Thoracic aorta (tissue), 2 donors: ENCODE results near the gene GRM2. TPM values are rescaled to one million over a fixed set of nuclear protein-coding genes. Genes with fewer than 3 reads are reported as not detected.

Source experiments
- ATAC-seq: fragments of 150-250 bp; one replicate; pipeline ENCODE4 v1.8.0; 2017; ENCODE audit warnings: low read depth; ENCODE audit not compliant: insufficient number of reproducible peaks, low FRiP score
- DNase-seq: peaks from one replicate; pipeline ENCODE4 v3.0.0-alpha.2; 2020; ENCODE audit warnings: low spot score
- H3K27ac ChIP-seq, 2 donors: fragments of 200-600 bp; sonication (generic); 1 replicate in 1 of 2; 2 replicates in 1 of 2; pipeline ENCODE4 v1.5.1; 2016; ENCODE audit warnings: mild to moderate bottlenecking in 2 of 2, moderate library complexity in 2 of 2
- H3K27me3 ChIP-seq: fragments of 200-600 bp; sonication (generic); replicated peaks from 2 replicates; pipeline ENCODE4 v1.6.0; 2016; ENCODE audit warnings: mild to moderate bottlenecking; ENCODE audit not compliant: insufficient read depth
- H3K36me3 ChIP-seq: fragments of 200-600 bp; sonication (generic); one replicate; pipeline ENCODE4 v1.5.1; 2016
- H3K4me1 ChIP-seq, 2 donors: fragments of 200-600 bp; sonication (generic); 1 replicate in 1 of 2; 2 replicates in 1 of 2; pipeline versions ENCODE4 v1.5.1 to v1.6.0; 2016; ENCODE audit warnings: low read depth in 2 of 2, mild to moderate bottlenecking in 1 of 2; ENCODE audit not compliant: control insufficient read depth in 1 of 2
- H3K4me3 ChIP-seq: fragments of 200-600 bp; sonication (generic); 2 replicates; pipeline ENCODE4 v1.5.1; 2016; ENCODE audit warnings: mild to moderate bottlenecking
- H3K9me3 ChIP-seq: fragments of 200-600 bp; sonication (generic); 2 replicates; pipeline ENCODE4 v1.5.1; 2016
- CTCF ChIP-seq: fragments of 200-600 bp; sonication (generic); IDR thresholded peaks from one replicate; pipeline ENCODE4 v1.5.1; 2019; ENCODE audit warnings: antibody characterized with exemption
- total RNA-seq, 2 donors: library from RNA; depleted of rRNA; stranded (reverse); fragments of >200 nt; gene quantifications; one replicate each; pipeline versions ENCODE4 v1.1.0 to v1.2.3, GENCODE V29; 2016

GRM2 gene
- total RNA-seq, 2 donors from 2014 or later = 0.49 to 0.54 TPM

- Histone ChIP-seq H3K4me1 (peaks cover 6 to 16% of the 10 kb centered on the region in 2 donors), H3K27ac (no peak overlapping the region), H3K36me3 (peaks cover 11% of the 10 kb centered on the region), H3K9me3 (no peaks in the 10 kb centered on the region), H3K4me3 (no peak overlapping the region), H3K27me3 (no peaks in the 10 kb centered on the region)
- DNase-seq (no peak), ATAC-seq (no peak)
- TF ChIP-seq CTCF = no peak
Observed at GRCh38 chr3:51691021-51691420, 15.8 kb upstream of the GRM2 start.

- ATAC-seq (no peak), DNase-seq (no peak)
- TF ChIP-seq CTCF = no peak
- H3K27me3 ChIP-seq = no peaks in the 10 kb centered on the region
- H3K9me3 ChIP-seq = no peaks in the 10 kb centered on the region
- H3K4me1 ChIP-seq = peaks cover 0 to 7% of the 10 kb centered on the region in 2 donors
- peaks cover 11% of the 10 kb centered on the region for H3K36me3 ChIP-seq
- H3K27ac ChIP-seq = no peak overlapping the region
- H3K4me3 ChIP-seq = no peak overlapping the region
Observed at GRCh38 chr3:51691949-51692348, 14.9 kb upstream of the GRM2 start.

GRCh38 chr3:51692980-51693395, 13.9 kb upstream of the GRM2 start:
- Histone ChIP-seq H3K4me3 (no peak overlapping the region), H3K4me1 (no peaks in the 10 kb centered on the region), H3K36me3 (peaks cover 15% of the 10 kb centered on the region), H3K27me3 (no peaks in the 10 kb centered on the region), H3K9me3 (no peaks in the 10 kb centered on the region), H3K27ac (no peak overlapping the region)
- no peak for ATAC-seq
- no peak for TF ChIP-seq CTCF
- no peak for DNase-seq

- Histone ChIP-seq H3K36me3 (peaks cover 40% of the 10 kb centered on the region), H3K4me1 (no peaks in the 10 kb centered on the region), H3K27ac (no peak overlapping the region), H3K4me3 (no peak overlapping the region), H3K9me3 (no peaks in the 10 kb centered on the region), H3K27me3 (no peaks in the 10 kb centered on the region)
- ATAC-seq (no peak), DNase-seq (no peak)
- no peak for TF ChIP-seq CTCF
Observed at GRCh38 chr3:51696954-51697353, 9.9 kb upstream of the GRM2 start.

- TF ChIP-seq CTCF = no peak
- Histone ChIP-seq H3K4me1 (no peaks in the 10 kb centered on the region), H3K9me3 (no peaks in the 10 kb centered on the region), H3K27ac (no peak overlapping the region), H3K4me3 (no peak overlapping the region), H3K27me3 (no peaks in the 10 kb centered on the region), H3K36me3 (peaks cover 45% of the 10 kb centered on the region)
- DNase-seq = no peak
- no peak for ATAC-seq
Observed at GRCh38 chr3:51698209-51698608, 8.7 kb upstream of the GRM2 start.
